ENCODE measurements around the gene CDC42SE1.
"Not testable (repeated sequence)": the region's sequence is repeated elsewhere in the genome, so short reads cannot be mapped to it uniquely, and the experiment has no call there.

Gene CDC42SE1

GRCh38 chr1:151098126-151098525, 38.7 kb upstream of the CDC42SE1 start:
- no peaks in the 10 kb centered on the region for H3K9me3 ChIP-seq (ENCODE audit: control insufficient read depth, low read length)
- no peak overlapping the region for H3K27ac ChIP-seq
- H3K4me3 ChIP-seq (ENCODE audit: low read depth, low read length): no peak overlapping the region
- no peak for TF ChIP-seq CTCF (IDR thresholded peaks at IDR 0.05)
- H3K27me3 ChIP-seq (ENCODE audit: control insufficient read depth, insufficient read depth, low read length): no peaks in the 10 kb centered on the region
- H2AFZ ChIP-seq: no peak overlapping the region
- H3K36me3 ChIP-seq (ENCODE audit: control insufficient read depth, insufficient read depth, low read length): no peaks in the 10 kb centered on the region
- no peaks in the 10 kb centered on the region for H3K4me1 ChIP-seq
- H3K79me2 ChIP-seq: no peaks in the 10 kb centered on the region
- H3K9ac ChIP-seq: no peak overlapping the region
- H3K4me2 ChIP-seq (ENCODE audit: low read length): no peak overlapping the region

GRCh38 chr1:151097426-151097825, 38.0 kb upstream of the CDC42SE1 start:
- not testable (repeated sequence) for H3K4me3 ChIP-seq (ENCODE audit: low read depth, low read length); H3K79me2 ChIP-seq; H3K4me2 ChIP-seq (ENCODE audit: low read length); H3K4me1 ChIP-seq; H3K9ac ChIP-seq; H3K27ac ChIP-seq; H2AFZ ChIP-seq; H3K27me3 ChIP-seq (ENCODE audit: control insufficient read depth, insufficient read depth, low read length); H3K9me3 ChIP-seq (ENCODE audit: control insufficient read depth, low read length); H3K36me3 ChIP-seq (ENCODE audit: control insufficient read depth, insufficient read depth, low read length)

GRCh38 chr1:151085953-151086559, 26.6 kb upstream of the CDC42SE1 start:
- Histone ChIP-seq H3K4me2 (ENCODE audit: low read length) (no peak overlapping the region), H3K9ac (no peak overlapping the region), H3K4me3 (ENCODE audit: low read depth, low read length) (no peak overlapping the region), H3K79me2 (no peaks in the 10 kb centered on the region), H2AFZ (no peak overlapping the region), H3K4me1 (no peaks in the 10 kb centered on the region), H3K27me3 (ENCODE audit: control insufficient read depth, insufficient read depth, low read length) (no peaks in the 10 kb centered on the region), H3K36me3 (ENCODE audit: control insufficient read depth, insufficient read depth, low read length) (no peaks in the 10 kb centered on the region), H3K9me3 (ENCODE audit: control insufficient read depth, low read length) (no peaks in the 10 kb centered on the region), H3K27ac (no peak overlapping the region)
- no peak for TF ChIP-seq CTCF (IDR thresholded peaks at IDR 0.05)

- H3K4me1 ChIP-seq: no peaks in the 10 kb centered on the region
- H3K9me3 ChIP-seq (ENCODE audit: control insufficient read depth, low read length): no peaks in the 10 kb centered on the region
- H3K27me3 ChIP-seq (ENCODE audit: control insufficient read depth, insufficient read depth, low read length): no peaks in the 10 kb centered on the region
- no peaks in the 10 kb centered on the region for H3K36me3 ChIP-seq (ENCODE audit: control insufficient read depth, insufficient read depth, low read length)
- H3K4me3 ChIP-seq (ENCODE audit: low read depth, low read length): no peak overlapping the region
- no peak overlapping the region for H3K27ac ChIP-seq
- TF ChIP-seq CTCF (IDR thresholded peaks at IDR 0.05): no peak
- H3K4me2 ChIP-seq (ENCODE audit: low read length): no peak overlapping the region
- no peak overlapping the region for H3K9ac ChIP-seq
- no peak overlapping the region for H2AFZ ChIP-seq
- no peaks in the 10 kb centered on the region for H3K79me2 ChIP-seq
Measured at GRCh38 chr1:151072224-151072623, 12.8 kb upstream of the CDC42SE1 start.

- H3K4me3 ChIP-seq (ENCODE audit: low read depth, low read length): peak within 1 kb of the TSS; percentile 99
- no peaks in the 10 kb centered on the region for H3K9me3 ChIP-seq (ENCODE audit: control insufficient read depth, low read length)
- TF ChIP-seq CTCF (IDR thresholded peaks at IDR 0.05): peak; percentile 72
- H3K9ac ChIP-seq: peak within 1 kb of the TSS; percentile 84
- no peaks in the 10 kb centered on the region for H3K79me2 ChIP-seq
- no peaks in the 10 kb centered on the region for H3K27me3 ChIP-seq (ENCODE audit: control insufficient read depth, insufficient read depth, low read length)
- no peaks in the 10 kb centered on the region for H3K36me3 ChIP-seq (ENCODE audit: control insufficient read depth, insufficient read depth, low read length)
- H3K4me1 ChIP-seq: no peaks in the 10 kb centered on the region
- H2AFZ ChIP-seq: peak within 1 kb of the TSS; percentile 95
- peak within 1 kb of the TSS; percentile 97 for H3K4me2 ChIP-seq (ENCODE audit: low read length)
- H3K27ac ChIP-seq: peak within 1 kb of the TSS; percentile 100
Measured at GRCh38 chr1:151070474-151071276, 11.3 kb upstream of the CDC42SE1 start, which contains the start of gene GABPB2. Gene GABPB2 (plus strand): TSS chr1:151070761. CDS start chr1:151088190, 17,429 bp downstream.
